Loucy (cell line): ENCODE data around the gene ITGB1BP1.

Source experiments
- H2AFZ ChIP-seq: fragments of 200-600 bp; sonication (generic); 2 replicates; pipeline ENCODE4 v1.6.0; 2016; ENCODE audit warnings: antibody characterized with exemption, mild to moderate bottlenecking, low read length, moderate library complexity
- H3F3A ChIP-seq: fragments of 200-600 bp; 2 replicates; pipeline ENCODE4 v1.6.0; 2016; ENCODE audit warnings: antibody characterized with exemption, low read depth, mild to moderate bottlenecking
- H3K27me3 ChIP-seq: fragments of 200-600 bp; sonication (generic); 2 replicates; pipeline ENCODE4 v1.6.1; 2014; ENCODE audit warnings: low read length, mild to moderate bottlenecking; ENCODE audit not compliant: insufficient read depth, poor library complexity, severe bottlenecking
- H3K36me3 ChIP-seq: fragments of 200-600 bp; sonication (generic); 2 replicates; pipeline ENCODE4 v1.6.1; 2016; ENCODE audit warnings: low read length; ENCODE audit not compliant: insufficient read depth
- H3K4me1 ChIP-seq: fragments of 200-600 bp; sonication (generic); 2 replicates; pipeline ENCODE4 v1.5.1; 2014; ENCODE audit warnings: low read length, mild to moderate bottlenecking; ENCODE audit not compliant: insufficient read depth, poor library complexity, severe bottlenecking
- H3K4me2 ChIP-seq: fragments of 200-600 bp; sonication (generic); 2 replicates; pipeline ENCODE4 v1.6.0; 2014; ENCODE audit warnings: antibody characterized with exemption, low read length, low read depth, mild to moderate bottlenecking; ENCODE audit not compliant: poor library complexity, severe bottlenecking
- H3K4me3 ChIP-seq: fragments of 200-600 bp; sonication (generic); 2 replicates; pipeline ENCODE4 v1.5.1; 2014; ENCODE audit warnings: low read length, mild to moderate bottlenecking, mixed read lengths; ENCODE audit not compliant: poor library complexity, severe bottlenecking
- H3K79me2 ChIP-seq: fragments of 200-600 bp; sonication (generic); 2 replicates; pipeline ENCODE4 v1.6.1; 2014; ENCODE audit warnings: low read length; ENCODE audit not compliant: insufficient read depth
- H3K9ac ChIP-seq: fragments of 200-600 bp; sonication (generic); 2 replicates; pipeline ENCODE4 v1.6.0; 2014; ENCODE audit warnings: mild to moderate bottlenecking, low read depth, low read length, moderate library complexity; ENCODE audit not compliant: poor library complexity, severe bottlenecking
- H3K9me2 ChIP-seq: fragments of 200-600 bp; sonication (generic); replicated peaks from 2 replicates; pipeline ENCODE4 v1.6.1; 2016; ENCODE audit warnings: low read depth, low read length, mixed read lengths
- H3K9me3 ChIP-seq: fragments of 200-600 bp; sonication (generic); 2 replicates; pipeline ENCODE4 v1.6.1; 2014; ENCODE audit warnings: mild to moderate bottlenecking, antibody characterized with exemption, low read length, low read depth; ENCODE audit not compliant: insufficient read depth
- H4K20me1 ChIP-seq: fragments of 200-600 bp; sonication (generic); 2 replicates; pipeline ENCODE4 v1.6.0; 2014; ENCODE audit warnings: antibody characterized with exemption, low read length, mild to moderate bottlenecking; ENCODE audit not compliant: insufficient read depth, poor library complexity, severe bottlenecking
- EZH2phosphoT487 ChIP-seq: fragments of 200-600 bp; IDR thresholded peaks from 2 replicates; pipeline ENCODE4 v1.6.1; 2018; ENCODE audit warnings: antibody characterized with exemption, mild to moderate bottlenecking, moderate library complexity, borderline replicate concordance
- TF ChIP-seq, protein P1 (sequence below): fragments of 200-600 bp; sonication (generic); conservative IDR thresholded peaks from 2 replicates; pipeline ENCODE4 v1.5.1; 2014; ENCODE audit warnings: mild to moderate bottlenecking, antibody characterized with exemption, low read length

Gene ITGB1BP1

DNA sequence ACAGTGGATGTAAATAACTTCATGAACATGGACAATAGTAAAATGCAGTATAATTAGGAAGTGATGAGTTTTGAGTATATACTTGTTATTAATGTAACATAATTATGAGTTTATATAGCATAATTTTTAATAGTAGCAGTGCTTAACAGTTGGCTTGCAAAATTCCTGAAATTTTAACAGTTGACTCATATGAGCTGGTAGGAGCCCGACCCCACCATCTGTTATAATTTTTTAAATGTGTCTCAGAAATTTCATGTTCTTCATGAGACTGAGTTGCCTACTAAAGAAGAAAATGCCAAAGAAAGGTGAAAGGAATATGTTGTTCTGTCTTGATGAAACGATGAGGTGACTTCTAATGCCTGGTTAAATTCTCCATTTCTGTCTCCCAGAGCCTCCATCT lies 62.6 kb downstream of the ITGB1BP1 start:
- H3K4me1 ChIP-seq: no peaks in the 10 kb centered on the region
- H3K4me2 ChIP-seq: no peak overlapping the region
- TF ChIP-seq, protein P1, sequence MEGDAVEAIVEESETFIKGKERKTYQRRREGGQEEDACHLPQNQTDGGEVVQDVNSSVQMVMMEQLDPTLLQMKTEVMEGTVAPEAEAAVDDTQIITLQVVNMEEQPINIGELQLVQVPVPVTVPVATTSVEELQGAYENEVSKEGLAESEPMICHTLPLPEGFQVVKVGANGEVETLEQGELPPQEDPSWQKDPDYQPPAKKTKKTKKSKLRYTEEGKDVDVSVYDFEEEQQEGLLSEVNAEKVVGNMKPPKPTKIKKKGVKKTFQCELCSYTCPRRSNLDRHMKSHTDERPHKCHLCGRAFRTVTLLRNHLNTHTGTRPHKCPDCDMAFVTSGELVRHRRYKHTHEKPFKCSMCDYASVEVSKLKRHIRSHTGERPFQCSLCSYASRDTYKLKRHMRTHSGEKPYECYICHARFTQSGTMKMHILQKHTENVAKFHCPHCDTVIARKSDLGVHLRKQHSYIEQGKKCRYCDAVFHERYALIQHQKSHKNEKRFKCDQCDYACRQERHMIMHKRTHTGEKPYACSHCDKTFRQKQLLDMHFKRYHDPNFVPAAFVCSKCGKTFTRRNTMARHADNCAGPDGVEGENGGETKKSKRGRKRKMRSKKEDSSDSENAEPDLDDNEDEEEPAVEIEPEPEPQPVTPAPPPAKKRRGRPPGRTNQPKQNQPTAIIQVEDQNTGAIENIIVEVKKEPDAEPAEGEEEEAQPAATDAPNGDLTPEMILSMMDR: no peak
- no peak for TF ChIP-seq EZH2phosphoT487
- no peak overlapping the region for H3K9ac ChIP-seq
- no peaks in the 10 kb centered on the region for H4K20me1 ChIP-seq
- no peaks in the 10 kb centered on the region for H3K9me3 ChIP-seq
- no peaks in the 10 kb centered on the region for H3F3A ChIP-seq
- H3K36me3 ChIP-seq: peaks cover 41% of the 10 kb centered on the region; the same call in 1 of the 2 replicates
- no peaks in the 10 kb centered on the region for H3K9me2 ChIP-seq
- H3K4me3 ChIP-seq: no peak overlapping the region
- no peak overlapping the region for H2AFZ ChIP-seq
- no peaks in the 10 kb centered on the region for H3K27me3 ChIP-seq
- no peaks in the 10 kb centered on the region for H3K79me2 ChIP-seq

DNA sequence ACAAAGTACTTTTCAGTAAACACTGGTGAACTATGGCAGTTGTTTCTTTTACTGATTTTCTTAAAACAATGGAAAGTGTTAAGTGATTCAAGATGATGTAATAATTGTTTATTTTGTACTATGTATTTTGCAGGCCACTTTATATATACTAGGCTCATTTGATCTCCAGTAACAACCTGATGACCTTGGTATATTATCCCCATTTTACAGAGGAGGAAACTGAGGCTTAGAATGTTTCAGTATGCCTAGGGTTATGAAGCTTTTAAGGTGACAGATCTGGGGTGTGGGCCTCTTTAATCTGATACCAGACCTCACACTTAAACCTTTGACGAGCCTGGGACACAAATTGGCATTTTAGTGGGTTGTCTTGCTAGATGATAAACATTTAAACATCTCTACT lies 63.2 kb downstream of the ITGB1BP1 start:
- no peaks in the 10 kb centered on the region for H3K27me3 ChIP-seq
- H3K4me3 ChIP-seq: no peak overlapping the region
- no peak overlapping the region for H3K4me2 ChIP-seq
- no peaks in the 10 kb centered on the region for H3K79me2 ChIP-seq
- no peaks in the 10 kb centered on the region for H3F3A ChIP-seq
- no peaks in the 10 kb centered on the region for H3K9me3 ChIP-seq
- H3K9me2 ChIP-seq: no peaks in the 10 kb centered on the region
- H2AFZ ChIP-seq: no peak overlapping the region
- no peak overlapping the region for H3K9ac ChIP-seq
- peaks cover 41% of the 10 kb centered on the region; the same call in 1 of the 2 replicates for H3K36me3 ChIP-seq
- no peaks in the 10 kb centered on the region for H3K4me1 ChIP-seq
- no peak for TF ChIP-seq EZH2phosphoT487
- TF ChIP-seq, protein P1: no peak
- no peaks in the 10 kb centered on the region for H4K20me1 ChIP-seq

DNA sequence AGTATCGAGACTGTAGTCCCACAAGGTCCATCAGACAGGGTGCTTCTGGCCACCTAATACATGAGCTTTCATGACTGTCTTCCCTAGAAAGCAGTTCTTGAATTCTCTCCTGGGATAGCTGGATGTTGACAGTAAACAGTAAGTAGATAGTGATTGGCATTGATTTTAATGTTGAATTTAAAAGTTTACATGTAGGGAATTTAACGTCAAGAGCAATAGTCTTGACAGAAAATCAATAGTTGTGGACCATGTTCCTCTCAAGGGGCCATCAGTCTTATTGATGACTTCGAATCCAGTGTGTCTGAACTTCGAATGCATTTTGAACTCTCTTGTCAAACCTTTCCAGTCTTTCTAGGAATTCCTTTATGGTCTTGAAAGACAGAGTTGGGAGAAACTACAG lies 63.9 kb downstream of the ITGB1BP1 start:
- H3K4me1 ChIP-seq: no peaks in the 10 kb centered on the region
- no peak overlapping the region for H3K4me2 ChIP-seq
- no peak overlapping the region for H3K9ac ChIP-seq
- H3K9me3 ChIP-seq: no peaks in the 10 kb centered on the region
- H2AFZ ChIP-seq: no peak overlapping the region
- no peak overlapping the region for H3K4me3 ChIP-seq
- no peaks in the 10 kb centered on the region for H3K27me3 ChIP-seq
- H3K36me3 ChIP-seq: peaks cover 41% of the 10 kb centered on the region; the same call in 1 of the 2 replicates
- H3K79me2 ChIP-seq: no peaks in the 10 kb centered on the region
- H4K20me1 ChIP-seq: no peaks in the 10 kb centered on the region
- H3K9me2 ChIP-seq: no peaks in the 10 kb centered on the region
- TF ChIP-seq EZH2phosphoT487: no peak
- TF ChIP-seq, protein P1: no peak
- H3F3A ChIP-seq: no peaks in the 10 kb centered on the region
